KOPT-K1 (cell line): ENCODE results near the gene CEACAM19.
"Not testable (repeated sequence)": the region's sequence is repeated elsewhere in the genome, so short reads cannot be mapped to it uniquely, and the experiment has no call there.

Experiments used
- H3K27ac ChIP-seq: fragments of 200-600 bp; sonication (generic); 2 replicates; pipeline ENCODE4 v1.5.1; 2016; ENCODE audit warnings: antibody characterized with exemption, mild to moderate bottlenecking, low read depth, low read length; ENCODE audit not compliant: poor library complexity, severe bottlenecking
- H3K36me3 ChIP-seq: fragments of 200-600 bp; sonication (generic); 2 replicates; pipeline ENCODE4 v1.5.1; 2017; ENCODE audit warnings: antibody characterized with exemption, mild to moderate bottlenecking, low read length, moderate library complexity; ENCODE audit not compliant: insufficient read depth
- H3K9me3 ChIP-seq: fragments of 200-600 bp; sonication (generic); 2 replicates; pipeline ENCODE4 v1.5.1; 2017; ENCODE audit warnings: antibody characterized with exemption, low read length, mild to moderate bottlenecking; ENCODE audit not compliant: insufficient read depth, poor library complexity, severe bottlenecking

Gene CEACAM19

GRCh38 chr19:44671400-44671799 lies at the start of gene CEACAM19:
Gene CEACAM19, plus strand, starts transcription at chr19:44671482. Its CDS starts 450 bp downstream, at chr19:44671932.
- H3K9me3 ChIP-seq, result no peaks in the 10 kb centered on the region
- no peak within 1 kb of the TSS for H3K27ac ChIP-seq

GRCh38 chr19:44623080-44623479 lies 48.2 kb upstream of the CEACAM19 start:
- H3K36me3 ChIP-seq, result no peaks in the 10 kb centered on the region
- H3K27ac ChIP-seq, result no peak overlapping the region
- H3K9me3 ChIP-seq, result no peaks in the 10 kb centered on the region

More at GRCh38 chr19:44671400-44671799, at the start of gene CEACAM19:
- H3K36me3 ChIP-seq, result no peaks in the 10 kb centered on the region

- no peak overlapping the region for H3K27ac ChIP-seq
- no peaks in the 10 kb centered on the region for H3K9me3 ChIP-seq
- H3K36me3 ChIP-seq, result no peaks in the 10 kb centered on the region
Observed at GRCh38 chr19:44623626-44624025, 47.7 kb upstream of the CEACAM19 start.

GRCh38 chr19:44624840-44625354 lies 46.4 kb upstream of the CEACAM19 start:
- H3K27ac ChIP-seq, result no peak overlapping the region
- no peaks in the 10 kb centered on the region for H3K36me3 ChIP-seq
- no peaks in the 10 kb centered on the region for H3K9me3 ChIP-seq

- H3K27ac ChIP-seq, H3K36me3 ChIP-seq, H3K9me3 ChIP-seq: not testable (repeated sequence)
Observed at GRCh38 chr19:44625637-44626036, 45.6 kb upstream of the CEACAM19 start.

- no peak overlapping the region for H3K27ac ChIP-seq
- no peaks in the 10 kb centered on the region for H3K36me3 ChIP-seq
- no peaks in the 10 kb centered on the region for H3K9me3 ChIP-seq
Observed at GRCh38 chr19:44626048-44626624, 45.1 kb upstream of the CEACAM19 start.

GRCh38 chr19:44627631-44628030 lies 43.7 kb upstream of the CEACAM19 start:
- no peak overlapping the region for H3K27ac ChIP-seq
- no peaks in the 10 kb centered on the region for H3K36me3 ChIP-seq

GRCh38 chr19:44628793-44629192 lies 42.5 kb upstream of the CEACAM19 start:
- Histone ChIP-seq H3K9me3 (no peaks in the 10 kb centered on the region), H3K27ac (no peak overlapping the region), H3K36me3 (no peaks in the 10 kb centered on the region)

More at GRCh38 chr19:44627631-44628030, 43.7 kb upstream of the CEACAM19 start:
- no peaks in the 10 kb centered on the region for H3K9me3 ChIP-seq

GRCh38 chr19:44631611-44632010 lies 39.7 kb upstream of the CEACAM19 start:
- H3K27ac ChIP-seq, H3K9me3 ChIP-seq, H3K36me3 ChIP-seq: not testable (repeated sequence)

GRCh38 chr19:44634058-44634457 lies 37.2 kb upstream of the CEACAM19 start:
- H3K36me3 ChIP-seq, H3K9me3 ChIP-seq, H3K27ac ChIP-seq: not testable (repeated sequence)

GRCh38 chr19:44634785-44635184 lies 36.5 kb upstream of the CEACAM19 start:
- no peaks in the 10 kb centered on the region for H3K9me3 ChIP-seq
- H3K27ac ChIP-seq, result no peak overlapping the region
- no peaks in the 10 kb centered on the region for H3K36me3 ChIP-seq

- no peaks in the 10 kb centered on the region for H3K36me3 ChIP-seq
- no peak overlapping the region for H3K27ac ChIP-seq
- no peaks in the 10 kb centered on the region for H3K9me3 ChIP-seq
Observed at GRCh38 chr19:44635581-44636438, 35.5 kb upstream of the CEACAM19 start.

GRCh38 chr19:44636439-44637389 lies 34.6 kb upstream of the CEACAM19 start:
- no peak overlapping the region for H3K27ac ChIP-seq
- H3K36me3 ChIP-seq, result no peaks in the 10 kb centered on the region
- no peaks in the 10 kb centered on the region for H3K9me3 ChIP-seq

- H3K27ac ChIP-seq, result no peak overlapping the region
- H3K9me3 ChIP-seq, result no peaks in the 10 kb centered on the region
- no peaks in the 10 kb centered on the region for H3K36me3 ChIP-seq
Observed at GRCh38 chr19:44637390-44637764, 33.9 kb upstream of the CEACAM19 start.

GRCh38 chr19:44640518-44640917 lies 30.8 kb upstream of the CEACAM19 start:
- Histone ChIP-seq H3K9me3 (no peaks in the 10 kb centered on the region), H3K27ac (no peak overlapping the region), H3K36me3 (no peaks in the 10 kb centered on the region)
